ENCODE data around the gene TCERG1L.

DNA sequence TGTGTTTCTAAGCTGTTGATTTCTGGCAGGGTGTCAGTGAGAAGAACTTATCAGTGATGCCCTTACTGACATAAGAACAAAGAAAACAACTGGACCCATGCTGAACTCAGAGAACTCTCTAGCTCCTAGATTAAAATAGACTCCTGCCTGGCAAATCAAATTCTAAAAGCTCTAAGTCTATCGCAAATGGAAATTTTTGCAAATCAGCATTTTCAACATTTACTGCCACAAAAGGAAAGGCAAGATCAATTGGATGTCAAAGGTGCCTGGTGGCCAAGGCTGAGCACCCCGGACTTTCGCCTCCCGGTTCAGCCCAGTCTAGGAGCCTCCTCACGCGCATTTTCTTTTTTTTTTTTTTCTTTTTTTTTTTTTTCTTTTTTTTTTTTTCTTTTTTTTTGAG is 251.6 kb downstream of the TCERG1L start:
- TF ChIP-seq MXI1 (IDR thresholded peaks at IDR 0.05; ENCODE audit: low read depth, low read length) (no peak), SIN3A (IDR thresholded peaks at IDR 0.05; ENCODE audit: borderline replicate concordance in 2 of 2, control insufficient read depth in 1 of 2, low read depth in 2 of 2, low read length in 2 of 2) (no peak), BDP1 (IDR thresholded peaks at IDR 0.05; ENCODE audit: insufficient read depth, insufficient read length) (no peak), E2F3 (CRISPR knock-in tag; IDR thresholded peaks at IDR 0.05) (no peak), GABPA (tag; conservative IDR thresholded peaks at IDR 0.05; ENCODE audit: low read depth) (no peak), ZNF239 (CRISPR knock-in tag; IDR thresholded peaks at IDR 0.05) (no peak), NFIC (IDR thresholded peaks at IDR 0.05) (no peak), SETDB1 (IDR thresholded peaks at IDR 0.05; ENCODE audit: low read length) (no peak), KLF6 (CRISPR knock-in tag; IDR thresholded peaks at IDR 0.05; ENCODE audit: borderline replicate concordance) (no peak)
- TF ChIP-seq, protein P1, sequence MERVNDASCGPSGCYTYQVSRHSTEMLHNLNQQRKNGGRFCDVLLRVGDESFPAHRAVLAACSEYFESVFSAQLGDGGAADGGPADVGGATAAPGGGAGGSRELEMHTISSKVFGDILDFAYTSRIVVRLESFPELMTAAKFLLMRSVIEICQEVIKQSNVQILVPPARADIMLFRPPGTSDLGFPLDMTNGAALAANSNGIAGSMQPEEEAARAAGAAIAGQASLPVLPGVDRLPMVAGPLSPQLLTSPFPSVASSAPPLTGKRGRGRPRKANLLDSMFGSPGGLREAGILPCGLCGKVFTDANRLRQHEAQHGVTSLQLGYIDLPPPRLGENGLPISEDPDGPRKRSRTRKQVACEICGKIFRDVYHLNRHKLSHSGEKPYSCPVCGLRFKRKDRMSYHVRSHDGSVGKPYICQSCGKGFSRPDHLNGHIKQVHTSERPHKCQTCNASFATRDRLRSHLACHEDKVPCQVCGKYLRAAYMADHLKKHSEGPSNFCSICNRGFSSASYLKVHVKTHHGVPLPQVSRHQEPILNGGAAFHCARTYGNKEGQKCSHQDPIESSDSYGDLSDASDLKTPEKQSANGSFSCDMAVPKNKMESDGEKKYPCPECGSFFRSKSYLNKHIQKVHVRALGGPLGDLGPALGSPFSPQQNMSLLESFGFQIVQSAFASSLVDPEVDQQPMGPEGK (CRISPR knock-in tag; IDR thresholded peaks at IDR 0.05; ENCODE audit: borderline replicate concordance), result no peak
- TF ChIP-seq, protein P2, sequence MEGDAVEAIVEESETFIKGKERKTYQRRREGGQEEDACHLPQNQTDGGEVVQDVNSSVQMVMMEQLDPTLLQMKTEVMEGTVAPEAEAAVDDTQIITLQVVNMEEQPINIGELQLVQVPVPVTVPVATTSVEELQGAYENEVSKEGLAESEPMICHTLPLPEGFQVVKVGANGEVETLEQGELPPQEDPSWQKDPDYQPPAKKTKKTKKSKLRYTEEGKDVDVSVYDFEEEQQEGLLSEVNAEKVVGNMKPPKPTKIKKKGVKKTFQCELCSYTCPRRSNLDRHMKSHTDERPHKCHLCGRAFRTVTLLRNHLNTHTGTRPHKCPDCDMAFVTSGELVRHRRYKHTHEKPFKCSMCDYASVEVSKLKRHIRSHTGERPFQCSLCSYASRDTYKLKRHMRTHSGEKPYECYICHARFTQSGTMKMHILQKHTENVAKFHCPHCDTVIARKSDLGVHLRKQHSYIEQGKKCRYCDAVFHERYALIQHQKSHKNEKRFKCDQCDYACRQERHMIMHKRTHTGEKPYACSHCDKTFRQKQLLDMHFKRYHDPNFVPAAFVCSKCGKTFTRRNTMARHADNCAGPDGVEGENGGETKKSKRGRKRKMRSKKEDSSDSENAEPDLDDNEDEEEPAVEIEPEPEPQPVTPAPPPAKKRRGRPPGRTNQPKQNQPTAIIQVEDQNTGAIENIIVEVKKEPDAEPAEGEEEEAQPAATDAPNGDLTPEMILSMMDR (IDR thresholded peaks at IDR 0.05 in 2 of 3, conservative IDR thresholded peaks at IDR 0.05 in 1 of 3; ENCODE audit: insufficient read depth in 2 of 3, low read depth in 1 of 3, low read length in 3 of 3), result no peak
- TF ChIP-seq, protein P3, sequence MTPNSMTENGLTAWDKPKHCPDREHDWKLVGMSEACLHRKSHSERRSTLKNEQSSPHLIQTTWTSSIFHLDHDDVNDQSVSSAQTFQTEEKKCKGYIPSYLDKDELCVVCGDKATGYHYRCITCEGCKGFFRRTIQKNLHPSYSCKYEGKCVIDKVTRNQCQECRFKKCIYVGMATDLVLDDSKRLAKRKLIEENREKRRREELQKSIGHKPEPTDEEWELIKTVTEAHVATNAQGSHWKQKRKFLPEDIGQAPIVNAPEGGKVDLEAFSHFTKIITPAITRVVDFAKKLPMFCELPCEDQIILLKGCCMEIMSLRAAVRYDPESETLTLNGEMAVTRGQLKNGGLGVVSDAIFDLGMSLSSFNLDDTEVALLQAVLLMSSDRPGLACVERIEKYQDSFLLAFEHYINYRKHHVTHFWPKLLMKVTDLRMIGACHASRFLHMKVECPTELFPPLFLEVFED (CRISPR knock-in tag; conservative IDR thresholded peaks at IDR 0.05), result no peak
- TF ChIP-seq, protein P4, sequence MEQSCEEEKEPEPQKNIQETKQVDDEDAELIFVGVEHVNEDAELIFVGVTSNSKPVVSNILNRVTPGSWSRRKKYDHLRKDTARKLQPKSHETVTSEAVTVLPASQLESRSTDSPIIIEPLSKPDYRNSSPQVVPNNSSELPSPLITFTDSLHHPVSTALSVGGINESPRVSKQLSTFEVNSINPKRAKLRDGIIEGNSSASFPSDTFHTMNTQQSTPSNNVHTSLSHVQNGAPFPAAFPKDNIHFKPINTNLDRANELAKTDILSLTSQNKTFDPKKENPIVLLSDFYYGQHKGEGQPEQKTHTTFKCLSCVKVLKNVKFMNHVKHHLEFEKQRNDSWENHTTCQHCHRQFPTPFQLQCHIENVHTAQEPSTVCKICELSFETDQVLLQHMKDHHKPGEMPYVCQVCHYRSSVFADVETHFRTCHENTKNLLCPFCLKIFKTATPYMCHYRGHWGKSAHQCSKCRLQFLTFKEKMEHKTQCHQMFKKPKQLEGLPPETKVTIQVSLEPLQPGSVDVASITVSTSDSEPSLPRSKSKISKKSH (CRISPR knock-in tag; IDR thresholded peaks at IDR 0.05), result no peak
